ENCODE measurements around the gene PRTN3. TPM values are rescaled to one million over a fixed set of nuclear protein-coding genes. Genes with fewer than 3 reads are reported as not detected.

PRTN3 gene
- total RNA-seq, 2 experiments from 2014 or later: not detected

- Mint-ChIP-seq H3K9me3 (ENCODE audit: low read depth) (no peaks in the 10 kb centered on the region), H3K4me1 (peaks cover 27% of the 10 kb centered on the region), H3K4me3 (no peak overlapping the region), H3K27ac (no peak overlapping the region), H3K36me3 (peaks cover 56% of the 10 kb centered on the region), H3K27me3 (no peaks in the 10 kb centered on the region)
- ATAC-seq: no peak
- CTCF ChIA-PET: no interaction called here
- DNase-seq: no peak
These were observed 33.9 kb upstream of the PRTN3 start for GRCh38 chr19:806815-807421.

GRCh38 chr19:807627-808422 is 33.0 kb upstream of the PRTN3 start:
- no peak for ATAC-seq
- H3K27me3 Mint-ChIP-seq: no peaks in the 10 kb centered on the region

GRCh38 chr19:808423-808775 is 32.4 kb upstream of the PRTN3 start:
- peaks cover 15% of the 10 kb centered on the region for H3K4me1 Mint-ChIP-seq
- ATAC-seq (no peak), DNase-seq (no peak)
- H3K27ac Mint-ChIP-seq: no peak overlapping the region
- no peak overlapping the region for H3K4me3 Mint-ChIP-seq
- H3K27me3 Mint-ChIP-seq: no peaks in the 10 kb centered on the region
- CTCF ChIA-PET: no interaction called here
- H3K36me3 Mint-ChIP-seq: peaks cover 53% of the 10 kb centered on the region
- no peaks in the 10 kb centered on the region for H3K9me3 Mint-ChIP-seq (ENCODE audit: low read depth)

More at GRCh38 chr19:807627-808422, 33.0 kb upstream of the PRTN3 start:
- Mint-ChIP-seq H3K4me1 (peaks cover 19% of the 10 kb centered on the region), H3K27ac (peak overlapping the region; percentile 51), H3K9me3 (ENCODE audit: low read depth) (no peaks in the 10 kb centered on the region), H3K4me3 (no peak overlapping the region), H3K36me3 (peaks cover 53% of the 10 kb centered on the region)
- CTCF ChIA-PET: no interaction called here
- DNase-seq: no peak

GRCh38 chr19:810077-810855 is 30.5 kb upstream of the PRTN3 start:
- no peak for ATAC-seq
- Mint-ChIP-seq H3K4me3 (no peak overlapping the region), H3K9me3 (ENCODE audit: low read depth) (no peaks in the 10 kb centered on the region), H3K27ac (no peak overlapping the region), H3K4me1 (peaks cover 10% of the 10 kb centered on the region), H3K27me3 (no peaks in the 10 kb centered on the region), H3K36me3 (peaks cover 48% of the 10 kb centered on the region)
- CTCF ChIA-PET: no interaction called here
- no peak for DNase-seq

- Mint-ChIP-seq H3K27me3 (no peaks in the 10 kb centered on the region), H3K36me3 (peaks cover 51% of the 10 kb centered on the region), H3K27ac (no peak overlapping the region), H3K9me3 (ENCODE audit: low read depth) (no peaks in the 10 kb centered on the region), H3K4me3 (no peak overlapping the region), H3K4me1 (peaks cover 8% of the 10 kb centered on the region)
- CTCF ChIA-PET: no interaction called here
- no peak for DNase-seq
- ATAC-seq: peak; percentile 4
These were observed 29.8 kb upstream of the PRTN3 start for GRCh38 chr19:810883-811489.

GRCh38 chr19:811506-812048 is 29.2 kb upstream of the PRTN3 start:
- H3K27me3 Mint-ChIP-seq: no peaks in the 10 kb centered on the region
- H3K4me3 Mint-ChIP-seq: no peak overlapping the region
- no peak overlapping the region for H3K27ac Mint-ChIP-seq
- H3K4me1 Mint-ChIP-seq: peaks cover 8% of the 10 kb centered on the region
- CTCF ChIA-PET: no interaction called here
- no peak for ATAC-seq
- H3K9me3 Mint-ChIP-seq (ENCODE audit: low read depth): no peaks in the 10 kb centered on the region
- peaks cover 54% of the 10 kb centered on the region for H3K36me3 Mint-ChIP-seq
- DNase-seq: no peak

GRCh38 chr19:812049-812746 is 28.6 kb upstream of the PRTN3 start:
- peaks cover 7% of the 10 kb centered on the region for H3K4me1 Mint-ChIP-seq
- CTCF ChIA-PET: no interaction called here
- ATAC-seq: no peak
- peaks cover 50% of the 10 kb centered on the region for H3K36me3 Mint-ChIP-seq
- H3K27ac Mint-ChIP-seq: no peak overlapping the region
- no peaks in the 10 kb centered on the region for H3K9me3 Mint-ChIP-seq (ENCODE audit: low read depth)
- no peak overlapping the region for H3K4me3 Mint-ChIP-seq
- H3K27me3 Mint-ChIP-seq: no peaks in the 10 kb centered on the region
- no peak for DNase-seq

- no peak for ATAC-seq
- H3K27ac Mint-ChIP-seq: no peak overlapping the region
- no peak overlapping the region for H3K4me3 Mint-ChIP-seq
- no peaks in the 10 kb centered on the region for H3K9me3 Mint-ChIP-seq (ENCODE audit: low read depth)
- H3K27me3 Mint-ChIP-seq: no peaks in the 10 kb centered on the region
- H3K36me3 Mint-ChIP-seq: peaks cover 45% of the 10 kb centered on the region
- peaks cover 1% of the 10 kb centered on the region for H3K4me1 Mint-ChIP-seq
- CTCF ChIA-PET: no interaction called here
- DNase-seq: no peak
These were observed 28.0 kb upstream of the PRTN3 start for GRCh38 chr19:812747-813218.

- Mint-ChIP-seq H3K36me3 (peaks cover 42% of the 10 kb centered on the region), H3K4me3 (no peak overlapping the region), H3K27me3 (no peaks in the 10 kb centered on the region), H3K27ac (no peak overlapping the region), H3K4me1 (no peaks in the 10 kb centered on the region), H3K9me3 (ENCODE audit: low read depth) (no peaks in the 10 kb centered on the region)
- CTCF ChIA-PET: no interaction called here
- no peak for DNase-seq
- ATAC-seq: no peak
These were observed 27.3 kb upstream of the PRTN3 start for GRCh38 chr19:813219-814151.

- no peaks in the 10 kb centered on the region for H3K27me3 Mint-ChIP-seq
- no peaks in the 10 kb centered on the region for H3K9me3 Mint-ChIP-seq (ENCODE audit: low read depth)
- CTCF ChIA-PET: no interaction called here
- ATAC-seq: peak; percentile 3
- H3K36me3 Mint-ChIP-seq: peaks cover 40% of the 10 kb centered on the region
- H3K27ac Mint-ChIP-seq: no peak overlapping the region
- H3K4me3 Mint-ChIP-seq: no peak overlapping the region
- no peak for DNase-seq
- no peaks in the 10 kb centered on the region for H3K4me1 Mint-ChIP-seq
These were observed 26.4 kb upstream of the PRTN3 start for GRCh38 chr19:814152-815078.

GRCh38 chr19:815079-815774 is 25.6 kb upstream of the PRTN3 start:
- H3K27ac Mint-ChIP-seq: no peak overlapping the region
- no peaks in the 10 kb centered on the region for H3K4me1 Mint-ChIP-seq

More at GRCh38 chr19:815079-815774, 25.6 kb upstream of the PRTN3 start:
- H3K4me3 Mint-ChIP-seq: no peak overlapping the region
- H3K9me3 Mint-ChIP-seq (ENCODE audit: low read depth): no peaks in the 10 kb centered on the region
- CTCF ChIA-PET: no interaction called here
- H3K27me3 Mint-ChIP-seq: no peaks in the 10 kb centered on the region
- H3K36me3 Mint-ChIP-seq: peaks cover 32% of the 10 kb centered on the region
- DNase-seq: no peak
- ATAC-seq: peak; percentile 2
